Right hindlimb (tissue), 1 donor: ENCODE measurements around the gene NFIB.

Experiments used
- DNase-seq: peaks from one replicate; pipeline ENCODE4 v3.0.0-alpha.2; 2018

Gene NFIB

DNA sequence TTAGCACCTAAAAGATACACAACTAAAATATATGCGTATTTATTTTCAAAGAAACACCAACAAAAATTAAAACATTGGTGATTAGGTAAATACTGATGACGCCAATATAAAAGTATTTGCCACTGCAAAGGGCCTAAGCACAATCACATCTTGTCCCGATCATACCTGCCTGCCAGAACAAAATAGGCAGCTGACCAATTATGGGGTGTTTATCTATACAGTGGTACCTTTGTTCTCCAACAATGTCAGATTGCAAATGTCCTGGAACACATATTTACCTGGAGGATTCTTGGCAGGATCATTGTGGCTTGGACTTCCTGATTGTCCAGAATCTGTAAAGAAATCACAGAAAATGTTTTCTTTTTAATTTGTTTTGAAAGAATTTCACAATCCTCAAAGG lies 134.5 kb downstream of the NFIB start:
- no peak for DNase-seq

DNA sequence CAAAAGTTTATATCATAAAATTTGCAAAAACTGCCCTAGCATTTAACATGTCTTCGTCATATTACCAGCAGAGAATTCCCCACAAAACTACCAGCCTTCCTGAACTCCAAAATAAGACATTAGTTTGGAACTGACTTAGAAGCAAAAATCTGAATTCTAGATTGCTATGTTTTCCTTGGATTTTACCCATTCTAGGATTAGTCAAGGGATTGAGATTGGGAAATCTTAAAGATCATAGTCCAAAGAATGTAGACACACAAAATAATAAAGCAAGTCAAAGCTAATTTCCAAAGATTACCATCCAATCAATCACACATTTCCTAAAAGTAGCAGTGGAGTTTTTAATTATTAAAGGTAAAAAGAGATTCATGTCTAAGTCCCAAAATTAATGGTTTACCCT lies 138.2 kb downstream of the NFIB start:
- DNase-seq: no peak

DNA sequence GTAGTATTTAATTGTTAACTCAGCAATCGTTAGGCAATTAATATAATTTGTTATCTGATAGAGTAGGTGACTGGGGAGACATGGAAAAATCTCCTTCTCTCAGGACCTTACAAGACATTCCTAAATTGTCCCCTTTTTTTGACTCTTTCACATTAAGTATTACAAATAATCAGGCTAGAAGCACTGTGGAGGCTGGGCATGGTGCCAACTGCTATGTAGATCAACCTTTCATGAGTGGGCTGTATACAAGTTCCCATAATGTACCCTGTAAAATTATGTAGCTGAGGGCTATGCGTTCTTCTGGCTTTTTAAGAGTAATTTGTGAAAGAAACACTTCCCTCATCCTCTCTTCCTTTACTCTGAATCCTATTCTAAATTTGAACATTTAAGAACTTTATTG lies 140.2 kb downstream of the NFIB start:
- no peak for DNase-seq

- no peak for DNase-seq
Measured at GRCh38 chr9:14170973-14171596, 142.9 kb downstream of the NFIB start.

DNA sequence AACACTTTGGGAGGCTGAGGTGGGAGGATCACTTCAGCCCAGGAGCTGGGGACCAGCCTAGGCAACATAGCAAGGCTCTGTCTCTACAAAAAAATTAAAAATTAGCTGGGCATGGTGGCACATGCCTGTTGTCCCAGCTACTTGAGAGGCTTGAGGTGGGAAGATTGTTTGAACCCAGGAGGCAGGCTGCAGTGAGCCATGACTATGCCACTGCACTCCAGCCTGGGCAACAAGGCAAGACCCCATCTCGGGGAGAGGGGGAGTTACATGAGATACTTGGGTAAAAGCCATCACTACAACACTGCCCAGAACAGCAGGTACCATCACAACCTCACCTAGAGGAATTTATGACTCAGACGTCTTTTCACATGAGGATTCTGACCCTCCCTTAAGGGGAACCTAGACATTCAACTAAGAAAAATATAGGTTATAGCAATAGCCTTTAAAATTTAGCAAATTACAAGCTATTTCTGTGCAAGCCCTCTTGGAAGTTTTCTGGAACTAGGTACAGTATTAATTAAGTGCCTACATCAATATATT lies 143.5 kb downstream of the NFIB start:
- no peak for DNase-seq

DNA sequence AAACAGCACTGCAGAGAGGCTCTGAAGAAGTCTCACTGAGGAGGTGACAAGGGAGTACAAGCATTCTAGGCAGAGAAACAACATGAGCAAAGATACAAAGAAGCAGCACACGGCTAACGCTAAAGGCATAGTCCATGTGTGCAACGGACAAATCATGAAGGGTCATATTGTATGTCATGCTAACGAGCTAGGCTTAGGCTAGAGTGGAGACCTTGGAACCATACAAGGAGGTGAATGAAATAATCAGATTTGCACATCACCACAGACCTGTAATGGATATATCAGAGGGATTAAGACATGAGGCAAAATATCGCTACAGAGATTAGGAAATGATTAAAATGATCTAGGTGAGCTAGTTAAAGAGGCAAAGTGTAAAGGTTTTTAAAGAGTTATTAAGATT lies 145.6 kb downstream of the NFIB start:
- no peak for DNase-seq

GRCh38 chr9:14165376-14166035 lies 148.4 kb downstream of the NFIB start:
- no peak for DNase-seq

DNA sequence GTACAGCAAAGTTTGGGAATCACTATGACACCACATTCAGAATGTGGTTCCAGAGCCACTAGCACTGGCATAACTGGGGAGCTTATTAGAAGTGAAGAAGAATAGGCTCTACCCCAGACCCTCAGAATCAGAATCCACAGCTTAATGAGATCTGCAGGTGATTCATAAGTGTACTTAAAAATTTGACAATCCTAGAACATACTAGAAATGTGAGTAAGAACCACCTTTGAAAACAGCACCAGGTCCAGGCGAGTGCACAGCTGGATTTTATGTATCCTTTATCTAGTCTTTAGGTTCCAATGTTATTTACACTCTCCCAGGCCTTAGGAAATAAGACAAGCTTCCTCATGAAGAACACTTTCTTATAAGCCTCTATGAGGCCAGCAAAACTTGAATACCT lies 149.0 kb downstream of the NFIB start:
- no peak for DNase-seq

DNA sequence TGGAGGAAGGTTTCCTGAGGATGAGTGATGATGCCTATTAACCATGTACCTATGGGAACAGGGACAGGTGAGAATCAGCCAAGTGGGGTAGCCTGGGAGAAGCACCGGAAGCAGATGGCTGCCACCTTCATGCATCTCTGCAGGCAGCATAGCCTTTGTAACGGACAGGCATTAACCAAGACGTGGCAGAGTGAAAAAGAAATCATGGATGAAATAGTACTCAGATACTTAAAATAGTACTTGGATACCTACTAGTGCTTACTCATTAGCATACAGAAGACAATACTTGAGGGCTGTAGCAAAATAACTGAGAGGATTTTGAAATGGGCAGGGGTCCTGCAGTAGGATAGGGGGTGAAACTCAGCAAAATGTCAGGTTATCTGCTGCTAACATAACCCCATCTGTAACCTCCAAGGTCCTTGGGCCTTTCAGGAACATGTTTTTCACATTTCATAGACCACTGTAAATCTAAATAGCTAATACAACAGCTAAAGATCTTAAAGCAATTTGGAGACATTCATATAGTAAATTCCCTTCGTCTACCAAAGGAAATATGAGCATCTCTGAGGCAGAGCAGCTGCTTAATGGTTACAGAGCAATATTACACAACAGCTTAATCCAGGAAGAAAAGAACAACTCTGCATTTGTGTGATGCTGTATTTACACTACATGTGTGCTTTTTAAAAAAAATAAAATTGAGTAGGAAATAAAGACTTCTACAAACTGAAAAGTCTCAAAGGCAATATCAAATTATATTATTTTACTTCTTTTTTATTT lies 154.3 kb downstream of the NFIB start:
- no peak for DNase-seq

DNA sequence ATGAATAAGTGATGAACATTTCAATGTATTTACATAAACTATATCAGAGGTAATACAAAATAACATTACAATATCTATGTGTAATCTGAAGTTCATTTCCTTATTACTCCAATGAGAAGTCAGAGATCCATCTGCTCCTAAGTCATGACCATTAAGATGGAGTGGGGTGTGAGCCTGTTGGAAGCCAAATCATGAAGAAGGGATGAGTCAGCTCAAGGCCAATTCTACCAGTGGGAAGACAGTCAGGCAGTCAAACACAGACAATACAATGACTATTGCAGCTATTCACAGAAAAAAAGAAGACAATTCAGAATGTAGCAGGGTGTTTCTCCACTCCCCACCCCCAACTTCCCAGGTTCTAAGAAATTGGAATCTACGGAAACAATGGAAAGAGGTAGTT lies 155.0 kb downstream of the NFIB start:
- no peak for DNase-seq

DNA sequence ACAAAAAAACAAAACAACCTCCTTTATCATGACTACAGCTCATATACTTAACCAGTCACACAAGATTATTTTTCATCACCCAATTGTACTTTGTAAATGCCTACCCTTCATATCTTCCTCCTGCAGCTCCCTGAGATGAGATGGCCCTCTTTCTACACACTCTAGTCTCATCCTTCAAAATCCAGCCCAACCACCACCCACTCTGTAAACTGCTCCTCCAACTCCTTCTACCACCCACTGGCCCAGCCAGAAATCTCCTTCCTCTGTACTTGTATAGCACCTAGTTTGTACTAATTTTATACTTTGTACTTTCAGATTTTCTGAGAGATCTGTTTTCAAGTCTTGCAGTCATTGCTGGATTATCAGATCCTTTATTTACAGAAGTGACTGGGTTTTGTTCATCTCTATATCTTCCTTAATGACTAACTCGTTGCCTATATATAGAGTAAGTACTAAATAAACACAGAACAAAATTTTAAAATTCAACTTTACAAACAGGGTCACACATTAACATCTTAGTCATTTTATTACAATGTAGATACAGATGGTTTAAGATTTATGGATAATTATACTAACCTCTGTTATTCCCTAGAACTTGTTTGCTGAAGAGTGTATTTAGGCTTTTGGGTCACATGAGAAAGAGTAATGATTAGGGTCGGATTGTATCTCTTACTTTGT lies 155.7 kb downstream of the NFIB start:
- no peak for DNase-seq

GRCh38 chr9:14157191-14157590 lies 156.8 kb downstream of the NFIB start:
- DNase-seq: no peak

GRCh38 chr9:14156046-14156445 lies 157.9 kb downstream of the NFIB start:
- DNase-seq: no peak

GRCh38 chr9:14155237-14155636 lies 158.7 kb downstream of the NFIB start:
- DNase-seq: no peak

DNA sequence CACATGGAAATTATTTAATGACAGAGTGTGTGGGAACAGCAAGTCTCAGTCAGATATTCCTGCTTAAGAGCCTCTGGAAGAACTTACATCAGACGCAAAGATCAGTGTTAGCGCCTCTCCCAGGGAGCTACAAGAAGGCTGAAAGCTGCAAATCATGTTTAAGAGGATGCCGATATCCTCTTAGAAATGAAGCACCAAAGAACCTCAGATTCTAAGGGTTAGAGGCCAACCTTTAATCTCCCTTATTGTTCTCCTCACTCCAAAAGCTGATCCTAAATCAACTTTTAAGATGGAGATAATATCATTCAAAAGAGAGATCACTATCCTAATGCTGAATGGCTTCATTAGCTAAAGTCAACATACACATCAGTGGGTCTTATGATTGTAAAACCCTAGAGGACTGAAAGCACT lies 160.6 kb downstream of the NFIB start:
- DNase-seq: no peak

DNA sequence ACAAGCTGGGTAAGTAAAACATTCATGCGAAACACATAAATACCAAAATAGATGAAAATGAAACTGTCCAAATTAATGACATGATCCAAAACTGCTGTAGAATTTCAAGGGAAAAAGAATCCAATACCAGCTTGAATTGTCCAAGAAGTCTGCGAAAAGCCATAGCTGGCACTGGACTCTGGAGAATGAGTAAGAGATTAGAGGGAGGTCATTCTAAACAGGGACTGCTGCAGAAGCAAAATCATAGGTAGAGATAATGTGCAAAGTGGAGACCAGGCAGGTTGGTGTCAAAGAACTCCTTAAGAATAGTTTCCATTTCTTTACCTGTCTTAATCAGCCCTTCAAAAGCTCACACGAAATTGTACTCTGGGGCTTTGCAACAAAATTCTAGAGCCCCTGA lies 162.5 kb downstream of the NFIB start:
- no peak for DNase-seq

GRCh38 chr9:14148501-14149103 lies 165.3 kb downstream of the NFIB start:
- no peak for DNase-seq

DNA sequence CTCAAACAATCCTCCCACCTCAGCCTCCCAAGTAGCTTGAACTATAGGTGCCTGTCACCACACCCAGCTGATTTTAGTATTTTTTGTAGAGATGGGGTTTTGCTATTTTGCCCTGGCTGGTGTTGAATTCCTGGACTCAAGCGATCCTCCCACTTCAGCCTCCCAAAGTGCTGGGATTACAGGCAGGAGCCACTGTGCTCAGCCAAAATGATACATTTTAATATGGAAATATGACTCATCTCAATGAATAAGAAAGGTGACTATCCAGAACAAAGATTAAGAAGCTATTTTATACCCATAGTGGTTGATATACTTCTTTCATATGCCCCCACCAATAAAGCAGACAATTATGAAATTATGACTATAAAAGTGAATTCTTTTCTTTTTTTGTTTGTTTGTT lies 166.2 kb downstream of the NFIB start:
- no peak for DNase-seq

DNA sequence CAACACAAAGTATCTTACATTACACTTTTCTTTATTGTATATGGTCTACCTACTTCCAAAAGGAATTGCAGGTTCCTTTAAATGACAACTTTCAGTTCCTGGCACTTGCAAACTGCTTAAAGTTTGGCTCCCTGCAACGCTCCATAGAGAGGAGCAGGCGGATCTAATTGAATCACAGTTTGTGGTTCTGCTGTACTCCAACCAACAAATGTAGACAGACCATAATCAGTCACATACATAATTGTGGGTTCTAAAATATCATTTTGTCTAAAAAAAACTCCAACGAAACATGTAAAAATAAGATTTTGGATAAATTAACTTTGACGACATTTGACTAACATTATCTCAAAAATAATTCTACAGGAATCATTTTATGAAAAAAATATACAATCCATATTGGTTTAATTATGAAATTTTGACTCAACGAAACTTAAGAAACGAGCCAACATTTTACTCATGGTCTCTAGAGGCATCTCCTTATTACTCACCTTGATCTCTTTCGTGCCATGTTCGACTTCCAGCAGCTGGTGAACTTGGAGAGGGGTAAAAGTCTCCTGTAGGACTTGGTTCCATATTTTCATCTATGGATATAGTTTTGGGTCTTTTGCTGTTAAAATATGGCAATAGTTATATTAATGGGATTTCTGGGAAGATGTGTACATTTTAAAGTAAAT lies 167.6 kb downstream of the NFIB start:
- DNase-seq: no peak

GRCh38 chr9:14144215-14144614 lies 169.7 kb downstream of the NFIB start:
- DNase-seq: no peak

GRCh38 chr9:14141699-14142098 lies 172.2 kb downstream of the NFIB start:
- no peak for DNase-seq

DNA sequence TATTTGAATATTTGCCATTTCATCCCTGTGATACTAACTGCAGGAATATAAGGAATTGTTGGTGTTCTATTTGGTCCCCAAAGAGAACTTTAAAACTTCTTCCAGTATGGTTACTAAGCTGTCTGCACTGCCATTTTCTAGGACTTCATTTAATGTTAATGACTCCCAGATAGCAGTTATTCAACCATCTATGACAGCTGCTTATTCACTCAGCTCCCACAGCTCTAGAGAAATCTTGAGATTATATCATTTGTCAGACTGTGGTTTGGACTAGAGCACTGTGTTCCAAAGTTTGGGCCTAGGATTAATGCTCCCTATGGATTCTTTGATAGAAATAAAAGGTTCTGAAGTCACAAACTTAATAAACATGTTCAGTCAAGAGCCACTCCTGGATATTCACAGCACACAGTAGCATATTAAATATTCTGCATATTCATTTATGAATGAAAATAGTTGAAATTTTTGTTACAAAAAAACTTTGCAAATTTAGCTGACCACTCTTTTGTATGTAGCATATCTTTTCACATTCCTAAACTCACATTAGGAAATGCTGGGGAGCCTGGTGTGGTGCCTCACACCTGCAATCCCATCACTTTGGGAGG lies 173.7 kb downstream of the NFIB start:
- no peak for DNase-seq
